HG02840 (cell line): ENCODE measurements around the gene LRGUK.
"Not testable (repeated sequence)": the region's sequence is repeated elsewhere in the genome, so short reads cannot be mapped to it uniquely, and the experiment has no call there.

ENCODE experiments used
- ATAC-seq: cut with Tn5 transposase; IDR thresholded peaks from one replicate; pipeline ENCODE4 v1.9.1; 2021; ENCODE audit warnings: mild to moderate bottlenecking, moderate library complexity, moderate number of reproducible peaks; ENCODE audit not compliant: unreplicated experiment, low FRiP score

Gene LRGUK

GRCh38 chr7:134126966-134127848 is at the start of gene LRGUK:
Gene LRGUK (plus strand): TSS chr7:134127340. CDS start chr7:134127368, 28 bp downstream.
- ATAC-seq = peak; percentile 99

- not testable (repeated sequence) for ATAC-seq
These were observed 49.6 kb upstream of the LRGUK start for GRCh38 chr7:134077560-134077959.

- no peak for ATAC-seq
These were observed 48.1 kb upstream of the LRGUK start for GRCh38 chr7:134078991-134079390.

- no peak for ATAC-seq
These were observed 45.4 kb upstream of the LRGUK start for GRCh38 chr7:134081695-134082094.

GRCh38 chr7:134083766-134084487 is 43.2 kb upstream of the LRGUK start:
- ATAC-seq = no peak

GRCh38 chr7:134084488-134085144 is 42.5 kb upstream of the LRGUK start:
- no peak for ATAC-seq

GRCh38 chr7:134085311-134085710 is 41.8 kb upstream of the LRGUK start:
- ATAC-seq = no peak

GRCh38 chr7:134086998-134087735 is 40.0 kb upstream of the LRGUK start:
- ATAC-seq = no peak

- no peak for ATAC-seq
These were observed 38.9 kb upstream of the LRGUK start for GRCh38 chr7:134088199-134088598.

GRCh38 chr7:134089446-134089845 is 37.7 kb upstream of the LRGUK start:
- ATAC-seq = no peak

GRCh38 chr7:134098072-134098471 is 29.1 kb upstream of the LRGUK start:
- ATAC-seq = no peak

GRCh38 chr7:134101716-134102115 is 25.4 kb upstream of the LRGUK start:
- no peak for ATAC-seq

- ATAC-seq = no peak
These were observed 23.0 kb upstream of the LRGUK start for GRCh38 chr7:134104166-134104565.

- ATAC-seq = no peak
These were observed 21.3 kb upstream of the LRGUK start for GRCh38 chr7:134105841-134106240.

GRCh38 chr7:134108802-134109201 is 18.3 kb upstream of the LRGUK start:
- ATAC-seq = no peak

GRCh38 chr7:134113655-134114054 is 13.5 kb upstream of the LRGUK start:
- no peak for ATAC-seq

- ATAC-seq = no peak
These were observed 12.1 kb upstream of the LRGUK start for GRCh38 chr7:134114992-134115391.

- ATAC-seq = no peak
These were observed 6.7 kb upstream of the LRGUK start for GRCh38 chr7:134120405-134120804.

GRCh38 chr7:134121632-134122139 is 5.5 kb upstream of the LRGUK start:
- no peak for ATAC-seq

GRCh38 chr7:134122980-134123379 is 4.2 kb upstream of the LRGUK start:
- no peak for ATAC-seq
